GM21447 (cell line): Measurements from ENCODE around the gene QKI.
"Not testable (repeated sequence)": the region's sequence is repeated elsewhere in the genome, so short reads cannot be mapped to it uniquely, and the experiment has no call there.

Experiments
- ATAC-seq: cut with Tn5 transposase; IDR thresholded peaks from one replicate; pipeline ENCODE4 v1.9.1; 2021; ENCODE audit not compliant: unreplicated experiment

The QKI gene

GRCh38 chr6:163413345-163414116 lies 987 bp upstream of the QKI start:
- peak; percentile 42 for ATAC-seq

- ATAC-seq: peak; percentile 0
Measured at GRCh38 chr6:163414946-163415619, 565 bp downstream of the QKI start.

- peak; percentile 7 for ATAC-seq
Measured at GRCh38 chr6:163415620-163416556, 1.4 kb downstream of the QKI start.

- ATAC-seq: no peak
Measured at GRCh38 chr6:163416557-163417253, 2.2 kb downstream of the QKI start.

GRCh38 chr6:163417595-163417994 lies 3.1 kb downstream of the QKI start:
- no peak for ATAC-seq

GRCh38 chr6:163418311-163419029 lies 4.0 kb downstream of the QKI start:
- no peak for ATAC-seq

GRCh38 chr6:163419413-163420288 lies 5.1 kb downstream of the QKI start:
- no peak for ATAC-seq

GRCh38 chr6:163420289-163420614 lies 5.7 kb downstream of the QKI start:
- ATAC-seq: no peak

- ATAC-seq: no peak
Measured at GRCh38 chr6:163422550-163422949, 8.0 kb downstream of the QKI start.

GRCh38 chr6:163423696-163424095 lies 9.2 kb downstream of the QKI start:
- ATAC-seq: no peak

- no peak for ATAC-seq
Measured at GRCh38 chr6:163427498-163428254, 13.2 kb downstream of the QKI start.

- no peak for ATAC-seq
Measured at GRCh38 chr6:163428373-163428772, 13.9 kb downstream of the QKI start.

GRCh38 chr6:163429858-163430448 lies 15.4 kb downstream of the QKI start:
- ATAC-seq: no peak

- no peak for ATAC-seq
Measured at GRCh38 chr6:163432300-163432699, 17.8 kb downstream of the QKI start.

- ATAC-seq: not testable (repeated sequence)
Measured at GRCh38 chr6:163433486-163433885, 19.0 kb downstream of the QKI start.

GRCh38 chr6:163435023-163435422 lies 20.5 kb downstream of the QKI start:
- ATAC-seq: no peak

GRCh38 chr6:163436843-163437242 lies 22.3 kb downstream of the QKI start:
- ATAC-seq: no peak

GRCh38 chr6:163437466-163437865 lies 22.9 kb downstream of the QKI start:
- ATAC-seq: no peak
